GOT3 (cell line): ENCODE results near the gene ACER1.
"Not testable (repeated sequence)": the region's sequence is repeated elsewhere in the genome, so short reads cannot be mapped to it uniquely, and the experiment has no call there.

ENCODE experiments used
- DNase-seq: peaks from one replicate; lab custom pipeline; 2025; ENCODE audit warnings: mixed read lengths; lab: John Stamatoyannopoulos, UW

Gene ACER1, protein sequence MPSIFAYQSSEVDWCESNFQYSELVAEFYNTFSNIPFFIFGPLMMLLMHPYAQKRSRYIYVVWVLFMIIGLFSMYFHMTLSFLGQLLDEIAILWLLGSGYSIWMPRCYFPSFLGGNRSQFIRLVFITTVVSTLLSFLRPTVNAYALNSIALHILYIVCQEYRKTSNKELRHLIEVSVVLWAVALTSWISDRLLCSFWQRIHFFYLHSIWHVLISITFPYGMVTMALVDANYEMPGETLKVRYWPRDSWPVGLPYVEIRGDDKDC

DNA sequence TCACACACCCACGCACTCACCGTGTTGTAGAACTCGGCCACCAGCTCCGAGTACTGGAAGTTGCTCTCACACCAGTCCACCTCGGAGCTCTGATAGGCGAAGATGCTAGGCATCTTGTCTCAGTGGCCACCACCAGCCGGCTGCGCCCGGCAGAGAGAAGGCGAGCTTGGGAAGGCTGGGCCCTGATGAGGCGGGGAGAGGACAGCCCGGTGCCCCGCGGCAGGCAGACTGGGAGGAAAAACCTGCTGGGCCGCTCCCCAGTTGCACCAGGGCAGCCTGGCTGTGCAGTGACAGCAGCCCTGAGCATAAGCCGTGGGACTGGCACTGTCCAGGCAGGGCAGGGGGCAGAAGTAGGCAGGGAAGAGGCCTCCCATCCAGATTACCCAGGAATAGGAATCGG is at the start of gene ACER1:
ACER1 (minus strand) TSS at position 174 of the 400 bp plus-strand sequence; CDS start at position 113, 61 bp downstream.
- no peak for DNase-seq

DNA sequence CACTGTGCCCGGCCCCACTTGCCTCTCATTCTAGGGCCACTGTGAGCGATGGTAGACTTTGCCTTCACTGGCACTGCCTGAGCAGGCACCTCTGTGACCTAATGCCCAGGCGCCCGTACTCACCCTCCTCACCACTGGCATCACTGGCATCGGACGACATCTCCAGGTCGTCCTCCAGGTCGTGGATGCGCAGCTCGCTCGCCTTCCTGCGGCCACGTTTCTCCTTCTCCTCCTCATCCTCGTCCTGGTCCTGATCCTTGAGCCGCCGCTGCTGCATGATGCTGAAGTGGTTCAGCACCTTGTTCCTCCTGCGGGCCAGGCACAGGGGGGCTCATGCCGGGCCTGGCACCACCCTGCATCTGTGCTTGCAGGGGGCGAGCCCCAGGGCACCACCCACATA is 49.8 kb upstream of the ACER1 start:
- no peak for DNase-seq

DNA sequence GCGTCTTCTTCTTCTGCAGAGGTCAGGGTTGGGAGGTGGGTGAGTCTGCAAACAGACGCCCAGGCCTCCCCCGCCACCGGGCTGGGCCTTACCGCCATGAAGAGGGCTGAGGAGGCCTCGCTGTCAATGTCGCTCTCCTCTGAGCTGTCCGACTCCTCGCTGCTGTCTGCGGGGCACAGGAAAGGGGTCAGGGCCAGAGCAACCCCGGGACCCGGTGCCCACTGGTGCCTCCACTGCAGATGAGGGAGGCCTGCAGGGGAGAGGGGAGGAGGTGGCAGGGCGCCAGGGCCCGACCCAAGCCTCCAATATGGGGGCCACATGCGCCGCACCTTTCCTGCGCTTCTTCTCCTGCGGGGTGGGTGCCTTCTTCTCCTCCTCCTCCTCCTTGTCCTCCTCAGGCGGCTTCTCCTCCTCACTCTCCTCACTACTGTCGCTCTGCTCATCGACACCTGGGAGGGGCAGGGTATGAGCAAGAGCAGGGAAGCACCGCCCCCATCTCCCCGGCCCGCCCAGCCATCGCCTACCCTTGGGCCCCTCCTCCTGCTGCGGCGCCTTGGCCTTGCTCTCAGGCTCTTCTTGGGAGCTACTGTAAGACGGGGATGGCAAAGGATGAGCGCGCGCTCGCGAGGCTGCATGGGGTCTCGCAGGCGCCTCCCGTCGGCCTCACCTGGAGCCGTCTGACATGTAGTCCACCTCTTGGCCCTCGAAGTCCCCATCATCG is 47.8 kb upstream of the ACER1 start:
- no peak for DNase-seq

DNA sequence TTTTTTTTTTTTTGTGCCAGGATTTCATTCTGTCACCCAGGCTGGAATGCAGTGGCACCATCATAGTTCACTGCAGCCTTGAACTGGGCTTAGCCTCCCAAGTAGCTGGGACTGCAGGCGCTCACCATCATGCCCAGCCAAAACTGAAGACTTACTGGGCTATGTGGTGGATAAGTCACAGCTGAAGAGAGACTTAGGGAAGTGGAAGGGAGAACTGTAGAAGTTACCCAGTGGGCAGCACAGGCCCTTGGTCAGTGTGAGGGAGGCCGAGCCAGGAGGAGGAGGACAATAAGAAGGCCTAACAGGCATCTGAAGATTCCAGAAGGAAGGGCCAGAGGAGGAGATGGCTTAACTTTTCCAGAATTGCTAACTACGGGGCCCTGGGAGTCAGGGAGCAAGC is 46.3 kb upstream of the ACER1 start:
- DNase-seq, result no peak

DNA sequence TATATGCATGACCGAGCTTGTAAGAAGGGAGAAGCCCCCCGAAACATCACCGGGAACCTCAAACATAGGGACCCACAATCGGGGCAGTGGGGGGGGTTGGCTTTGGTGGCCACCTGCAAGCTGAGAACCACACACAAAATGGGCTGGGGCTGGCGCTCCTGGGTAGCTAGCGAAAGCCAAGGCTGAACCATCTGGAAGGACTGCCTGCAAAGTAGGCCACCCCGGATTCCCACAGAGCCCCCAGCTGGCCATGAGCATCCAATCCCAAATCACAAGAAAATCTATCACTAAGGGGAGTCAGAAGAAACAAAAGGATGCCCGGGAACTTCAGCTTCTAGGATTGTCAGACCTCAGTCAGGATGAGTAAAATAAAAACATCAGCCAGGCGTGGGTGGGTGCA is 45.1 kb upstream of the ACER1 start:
- DNase-seq, result no peak

DNA sequence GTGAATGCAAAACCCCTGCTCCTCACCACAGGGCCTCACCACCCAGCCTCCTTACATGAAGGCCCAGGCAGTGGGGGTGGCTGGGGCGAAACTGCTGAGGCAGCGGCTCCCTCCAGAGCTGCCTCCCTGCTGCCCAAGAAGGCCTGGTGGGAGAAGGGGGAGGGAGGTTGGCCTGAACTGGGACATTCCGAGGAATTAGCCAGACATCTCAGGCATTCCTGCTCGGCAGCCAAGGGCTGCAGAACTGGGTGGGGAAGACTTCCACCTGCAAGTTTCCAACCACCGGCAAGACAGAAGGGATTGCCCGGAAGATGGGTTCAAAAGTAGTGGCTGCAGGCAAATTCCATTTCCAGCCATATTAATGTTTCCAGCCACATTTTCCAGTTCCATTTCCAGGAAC is 44.6 kb upstream of the ACER1 start:
- no peak for DNase-seq

DNA sequence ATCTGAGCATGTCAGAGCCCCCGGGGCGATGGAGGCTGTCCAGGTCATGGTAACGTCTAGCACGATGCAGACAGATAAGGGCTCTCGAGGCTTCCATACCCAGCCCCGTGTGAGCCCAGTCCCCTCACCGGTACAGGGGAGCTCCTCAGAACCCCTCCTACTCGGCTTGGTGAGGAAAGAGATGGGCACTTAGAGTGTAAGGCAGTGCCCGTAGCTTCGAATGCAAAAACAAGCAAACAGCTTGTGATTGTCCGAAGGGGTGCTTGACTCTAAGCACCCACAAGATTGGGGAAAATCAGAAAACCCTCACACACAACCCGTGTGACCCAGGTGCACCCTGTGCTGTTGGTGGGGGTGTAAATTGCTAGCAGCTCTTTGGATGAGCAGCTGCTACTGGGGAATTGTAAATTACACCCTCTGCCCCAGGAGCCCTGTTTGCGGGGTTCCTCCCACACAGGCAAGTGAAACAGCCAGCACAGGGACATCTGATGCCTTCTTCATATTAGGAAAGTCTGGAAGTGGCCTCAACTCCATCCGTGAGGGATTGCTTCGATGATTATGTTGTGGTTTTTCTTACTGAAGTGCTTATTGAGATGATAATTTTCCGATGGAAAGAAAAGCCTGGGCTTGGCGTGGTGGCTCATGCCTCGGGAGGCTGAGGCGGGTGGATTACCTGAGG is 43.2 kb upstream of the ACER1 start:
- DNase-seq, result no peak

DNA sequence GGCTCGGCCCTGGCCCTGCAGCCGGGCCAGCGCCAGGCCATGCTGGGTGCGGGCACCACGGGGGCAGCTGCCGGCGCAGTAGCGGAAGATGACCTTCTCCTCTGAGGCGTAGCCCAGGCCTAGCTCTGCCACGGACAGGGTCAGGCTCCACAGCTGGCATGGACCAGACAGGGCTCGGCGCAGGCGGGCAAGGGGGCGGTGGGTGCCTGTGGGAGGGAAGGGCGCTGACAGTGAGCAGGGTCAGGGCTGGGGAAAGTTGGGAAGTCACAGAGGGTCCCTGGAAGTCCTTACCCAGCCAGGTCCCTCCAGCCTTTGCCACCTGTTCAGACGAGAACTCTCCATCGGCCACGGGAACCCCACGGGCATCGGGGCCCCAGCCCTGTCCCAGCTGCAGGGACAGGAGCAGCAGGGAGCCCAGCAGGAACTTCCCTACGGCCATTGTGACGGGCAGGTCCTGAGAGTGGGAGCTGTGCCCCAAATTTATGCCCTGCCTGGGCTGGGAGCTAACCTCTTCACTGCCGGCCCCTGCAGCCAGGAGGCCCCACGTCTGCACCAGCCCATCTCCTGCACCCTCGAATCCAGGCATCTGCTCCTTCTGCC is 42.1 kb upstream of the ACER1 start, which contains the start of gene PSPN:
PSPN (minus strand) TSS at position 523 of the 600 bp plus-strand sequence; CDS start at position 439, 84 bp downstream.
- DNase-seq, result no peak

DNA sequence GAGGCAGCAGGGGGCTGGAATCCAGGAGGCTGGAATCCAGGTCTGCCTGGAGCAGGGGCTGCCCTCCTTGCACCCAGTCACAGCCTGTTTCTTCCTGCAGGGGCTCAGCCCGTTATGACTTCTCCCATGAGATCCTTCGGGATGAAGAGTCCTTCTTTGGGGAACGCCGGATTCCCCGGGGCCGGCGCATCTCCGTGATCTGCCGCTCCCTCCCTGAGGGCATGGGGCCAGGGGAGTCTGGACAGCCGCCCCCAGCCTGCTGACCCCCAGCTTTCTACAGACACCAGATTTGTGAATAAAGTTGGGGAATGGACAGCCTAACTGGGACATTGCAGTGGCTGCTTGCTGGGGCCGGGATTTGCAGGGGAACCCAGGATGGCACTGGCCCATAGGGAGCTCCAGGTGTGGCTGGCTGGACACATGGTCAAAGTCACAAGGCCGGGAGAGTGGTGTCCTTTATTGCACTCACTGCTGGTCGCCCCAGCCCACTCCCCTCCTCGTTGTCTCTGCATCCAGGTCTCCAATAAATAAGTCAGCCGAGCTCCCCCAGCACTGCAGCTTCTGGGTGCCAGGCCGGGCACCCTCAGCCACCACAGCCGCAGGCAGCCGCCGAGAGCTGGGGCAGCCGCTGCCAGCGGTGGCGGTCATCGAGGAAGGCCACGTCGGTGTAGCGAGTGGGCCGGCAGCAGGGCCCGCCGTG is 41.4 kb upstream of the ACER1 start:
- DNase-seq, result no peak

DNA sequence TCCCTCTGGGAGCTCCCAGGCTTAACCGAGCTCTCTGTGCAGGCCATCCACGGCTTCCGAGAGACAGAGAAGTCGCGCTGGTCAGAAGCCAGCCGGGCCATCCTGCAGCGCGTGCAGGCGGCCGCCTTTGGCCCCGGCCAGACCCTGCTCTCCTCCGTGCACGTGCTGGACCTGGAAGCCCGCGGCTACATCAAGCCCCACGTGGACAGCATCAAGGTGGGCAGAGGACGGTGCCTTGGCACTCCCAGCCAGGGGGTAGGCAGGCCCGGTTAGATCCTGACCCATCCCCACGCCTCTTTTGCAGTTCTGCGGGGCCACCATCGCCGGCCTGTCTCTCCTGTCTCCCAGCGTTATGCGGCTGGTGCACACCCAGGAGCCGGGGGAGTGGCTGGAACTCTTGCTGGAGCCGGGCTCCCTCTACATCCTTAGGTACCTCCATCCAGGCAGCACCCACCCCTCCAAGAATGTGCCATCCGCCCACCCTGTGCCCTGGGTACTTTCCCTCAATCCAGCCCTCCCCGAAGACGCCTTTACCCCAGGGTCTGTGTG is 40.8 kb upstream of the ACER1 start:
- DNase-seq, result no peak

DNA sequence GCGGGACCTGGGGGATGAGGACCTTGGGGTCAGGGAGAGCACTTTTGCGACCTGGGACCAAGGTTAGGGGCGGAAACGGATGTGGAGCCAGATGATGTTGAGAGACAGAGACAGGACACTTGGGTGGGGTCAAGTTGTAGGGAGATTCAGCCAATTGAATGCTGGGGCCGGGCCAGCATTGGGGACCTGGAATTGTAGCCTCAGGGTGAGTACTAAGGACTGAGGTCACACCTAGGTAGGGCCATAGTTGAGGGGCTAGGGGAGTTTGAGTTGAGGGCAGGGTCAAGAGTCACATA is 40.3 kb upstream of the ACER1 start:
- no peak for DNase-seq

DNA sequence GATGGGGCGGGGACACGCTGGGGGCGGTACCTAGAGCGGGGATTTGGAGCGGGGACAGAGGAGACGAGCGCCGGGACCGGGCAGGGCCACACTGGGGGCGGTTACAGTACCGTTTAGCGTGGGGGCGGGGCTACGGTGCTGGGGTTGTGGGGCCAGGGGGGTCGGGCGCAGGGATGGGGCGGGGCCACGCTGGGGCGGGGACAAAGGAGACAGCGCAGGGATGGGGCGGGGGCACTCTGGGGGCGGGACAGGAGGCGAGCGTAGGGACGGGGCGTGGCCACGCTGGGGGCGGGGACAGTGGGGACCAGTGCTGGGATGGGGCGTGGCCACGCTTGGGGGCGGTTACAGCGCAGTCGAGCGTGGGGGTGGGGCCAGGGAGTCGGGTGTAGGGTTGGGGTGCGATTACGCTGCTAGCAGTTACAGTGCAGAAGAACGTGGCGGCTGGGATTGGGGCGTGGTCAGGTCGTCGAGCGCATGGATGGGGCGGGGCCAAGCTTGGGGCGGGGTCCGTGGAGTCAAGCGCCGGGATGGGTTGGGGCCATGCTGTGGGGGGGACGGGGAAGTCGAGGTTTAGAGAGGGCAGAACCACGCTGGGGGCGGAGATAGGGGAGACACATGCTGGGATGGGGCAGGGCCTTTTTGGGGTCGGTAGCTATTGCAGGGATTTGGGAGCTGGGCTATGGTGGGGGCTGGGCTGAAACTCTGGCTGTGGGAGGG is 39.8 kb upstream of the ACER1 start:
- peak; percentile 96 for DNase-seq

DNA sequence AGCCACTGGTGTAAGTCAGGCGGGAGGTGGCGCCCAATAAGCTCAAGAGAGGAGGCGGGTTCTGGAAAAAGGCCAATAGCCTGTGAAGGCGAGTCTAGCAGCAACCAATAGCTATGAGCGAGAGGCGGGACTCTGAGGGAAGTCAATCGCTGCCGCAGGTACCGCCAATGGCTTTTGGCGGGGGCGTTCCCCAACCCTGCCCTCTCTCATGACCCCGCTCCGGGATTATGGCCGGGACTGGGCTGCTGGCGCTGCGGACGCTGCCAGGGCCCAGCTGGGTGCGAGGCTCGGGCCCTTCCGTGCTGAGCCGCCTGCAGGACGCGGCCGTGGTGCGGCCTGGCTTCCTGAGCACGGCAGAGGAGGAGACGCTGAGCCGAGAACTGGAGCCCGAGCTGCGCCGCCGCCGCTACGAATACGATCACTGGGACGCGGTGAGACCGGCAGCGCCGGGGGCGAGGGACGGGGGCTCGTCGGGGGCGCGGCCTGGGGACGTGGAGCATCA is 39.2 kb upstream of the ACER1 start, which contains the start of gene ALKBH7:
ALKBH7 (plus strand) TSS at position 201 of the 502 bp plus-strand sequence; CDS start at position 228, 27 bp downstream.
- peak; percentile 94 for DNase-seq

DNA sequence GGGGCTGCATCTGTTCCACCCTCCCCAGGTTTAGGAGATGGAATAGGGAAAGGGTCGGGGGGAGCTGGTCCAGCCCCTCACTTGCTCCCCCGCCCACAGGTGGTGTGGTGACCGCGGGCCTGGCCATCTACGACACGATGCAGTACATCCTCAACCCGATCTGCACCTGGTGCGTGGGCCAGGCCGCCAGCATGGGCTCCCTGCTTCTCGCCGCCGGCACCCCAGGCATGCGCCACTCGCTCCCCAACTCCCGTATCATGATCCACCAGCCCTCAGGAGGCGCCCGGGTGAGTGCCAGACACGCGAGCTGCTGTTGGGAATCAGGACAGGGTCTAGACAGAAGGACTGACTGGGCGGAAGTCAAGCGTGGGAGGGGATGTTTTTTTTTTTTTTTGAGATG is 30.9 kb upstream of the ACER1 start:
- DNase-seq, result no peak

DNA sequence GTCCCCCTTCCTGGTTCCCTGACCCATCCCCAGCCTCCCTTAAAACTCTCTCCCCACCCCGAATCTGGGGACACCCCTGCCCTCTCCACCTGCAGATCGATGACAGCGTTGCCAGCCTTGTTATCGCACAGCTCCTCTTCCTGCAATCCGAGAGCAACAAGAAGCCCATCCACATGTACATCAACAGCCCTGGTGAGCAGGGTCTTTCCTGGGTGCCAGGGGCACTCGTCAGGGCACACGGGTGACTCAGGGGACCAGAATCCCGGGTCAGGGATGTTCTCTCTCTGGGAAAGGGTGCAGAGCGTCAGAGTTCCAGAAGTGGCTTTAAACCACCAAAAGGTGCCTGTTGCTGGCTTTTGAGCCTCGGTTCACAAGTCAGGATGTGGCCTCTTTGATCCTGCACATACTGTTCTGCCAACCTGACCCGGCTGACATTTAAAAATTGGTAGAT is 29.0 kb upstream of the ACER1 start:
- DNase-seq, result no peak

DNA sequence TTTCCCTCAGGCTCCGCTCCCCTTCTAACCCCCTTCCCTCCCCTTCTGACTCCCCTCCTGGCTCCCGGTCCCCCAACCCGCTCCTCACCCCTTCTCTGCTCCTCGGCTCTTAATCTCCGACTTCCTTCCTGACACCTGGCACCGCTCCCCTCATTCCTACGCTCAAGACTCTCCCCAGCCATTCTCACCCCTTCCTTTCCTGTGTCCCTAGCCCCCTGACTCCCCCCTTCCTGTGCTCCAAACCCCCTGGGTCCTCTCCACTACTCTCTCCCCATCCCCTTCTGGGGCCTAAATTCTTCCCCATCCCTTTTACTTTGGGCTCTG is 28.6 kb upstream of the ACER1 start:
- no peak for DNase-seq

DNA sequence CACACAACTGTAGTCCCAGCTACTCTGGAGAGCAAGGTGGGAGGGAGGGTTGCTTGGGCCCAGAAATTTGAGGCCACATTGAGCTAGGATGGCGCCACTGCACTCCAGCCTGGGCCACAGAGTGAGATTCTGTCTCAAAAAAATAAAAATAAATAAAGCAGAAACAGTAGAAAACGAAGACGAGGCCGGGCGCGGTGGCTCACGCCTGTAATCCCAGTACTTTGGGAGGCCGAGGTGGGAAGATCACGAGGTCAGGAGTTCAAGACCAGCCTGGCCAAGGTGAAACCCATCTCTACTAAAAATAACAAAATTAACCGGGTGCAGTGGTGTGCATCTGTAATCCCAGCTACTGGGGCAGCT is 27.4 kb upstream of the ACER1 start:
- not testable (repeated sequence) for DNase-seq

DNA sequence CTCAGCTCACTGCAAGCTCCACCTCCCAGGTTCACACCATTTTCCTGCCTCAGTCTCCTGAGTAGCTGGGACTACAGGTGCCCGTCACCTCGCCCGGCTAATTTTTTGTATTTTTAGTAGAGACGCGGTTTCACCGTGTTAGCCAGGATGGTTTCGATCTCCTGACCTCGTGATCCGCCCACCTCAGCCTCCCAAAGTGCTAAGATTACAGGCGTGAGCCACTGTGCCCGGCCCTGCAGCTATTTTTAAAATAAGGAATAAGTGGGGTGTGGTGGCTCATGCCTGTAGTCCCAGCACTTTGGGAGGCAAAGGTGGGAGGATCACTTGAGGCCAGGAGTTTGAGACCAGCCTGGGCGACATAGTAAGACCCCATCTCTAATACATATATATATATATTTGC is 27.0 kb upstream of the ACER1 start:
- not testable (repeated sequence) for DNase-seq

DNA sequence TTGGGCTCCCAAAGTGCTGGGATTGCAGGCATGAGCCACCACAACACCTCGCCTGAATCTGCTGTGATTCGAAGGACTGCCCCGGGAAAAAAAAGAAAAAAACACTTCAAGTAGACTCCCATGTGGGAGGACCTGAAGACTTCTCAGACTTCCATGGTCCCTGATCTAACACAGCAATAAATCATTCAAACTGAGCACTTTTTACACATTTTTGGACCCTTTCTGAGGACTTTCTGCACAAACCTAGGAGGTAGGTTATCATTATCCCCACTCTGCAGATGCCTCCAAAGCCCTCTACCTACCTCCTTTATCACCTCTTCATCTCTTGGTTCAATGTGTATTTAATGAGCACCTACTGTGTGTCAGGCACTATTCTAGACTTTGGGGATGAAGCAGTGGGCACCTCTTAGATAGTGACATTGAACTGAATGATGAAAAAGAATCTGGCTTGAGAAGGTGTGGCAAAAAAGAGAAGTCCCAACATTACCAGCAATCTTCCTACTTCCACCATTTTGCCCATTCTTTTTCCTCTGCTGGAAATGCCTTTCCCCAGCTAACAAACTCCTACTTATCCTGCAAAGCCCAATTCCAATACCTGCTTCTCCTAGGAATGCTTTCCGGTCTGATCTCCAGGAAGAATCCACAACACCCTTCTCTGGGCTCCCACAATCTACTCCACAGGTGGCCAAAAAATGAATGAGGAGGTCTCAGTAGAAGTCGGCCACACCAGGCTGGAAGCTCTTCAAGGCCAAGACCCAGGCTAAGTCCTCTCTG is 26.3 kb upstream of the ACER1 start:
- no peak for DNase-seq

DNA sequence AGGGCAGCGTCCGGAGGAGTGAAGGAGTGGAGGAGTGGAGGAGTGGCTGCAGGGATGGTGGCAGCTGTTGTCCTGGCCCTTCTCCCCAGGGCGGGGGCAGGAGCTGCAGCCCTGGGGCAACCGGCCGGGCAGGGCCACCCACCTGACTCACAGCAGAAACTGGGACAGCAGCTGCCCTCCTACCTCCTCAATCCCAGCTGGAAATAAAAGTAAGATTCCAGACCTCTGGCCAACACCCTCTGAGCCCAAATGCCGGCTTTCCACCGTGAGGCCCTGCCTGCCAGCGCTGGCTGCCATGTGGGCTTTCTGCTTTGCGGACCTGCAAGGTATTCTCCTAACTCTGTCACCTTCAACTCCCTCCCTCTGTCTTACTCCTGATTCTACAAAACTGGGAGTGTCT is 24.6 kb upstream of the ACER1 start:
- no peak for DNase-seq
